ENCODE results near the gene MYO1D.

DNA sequence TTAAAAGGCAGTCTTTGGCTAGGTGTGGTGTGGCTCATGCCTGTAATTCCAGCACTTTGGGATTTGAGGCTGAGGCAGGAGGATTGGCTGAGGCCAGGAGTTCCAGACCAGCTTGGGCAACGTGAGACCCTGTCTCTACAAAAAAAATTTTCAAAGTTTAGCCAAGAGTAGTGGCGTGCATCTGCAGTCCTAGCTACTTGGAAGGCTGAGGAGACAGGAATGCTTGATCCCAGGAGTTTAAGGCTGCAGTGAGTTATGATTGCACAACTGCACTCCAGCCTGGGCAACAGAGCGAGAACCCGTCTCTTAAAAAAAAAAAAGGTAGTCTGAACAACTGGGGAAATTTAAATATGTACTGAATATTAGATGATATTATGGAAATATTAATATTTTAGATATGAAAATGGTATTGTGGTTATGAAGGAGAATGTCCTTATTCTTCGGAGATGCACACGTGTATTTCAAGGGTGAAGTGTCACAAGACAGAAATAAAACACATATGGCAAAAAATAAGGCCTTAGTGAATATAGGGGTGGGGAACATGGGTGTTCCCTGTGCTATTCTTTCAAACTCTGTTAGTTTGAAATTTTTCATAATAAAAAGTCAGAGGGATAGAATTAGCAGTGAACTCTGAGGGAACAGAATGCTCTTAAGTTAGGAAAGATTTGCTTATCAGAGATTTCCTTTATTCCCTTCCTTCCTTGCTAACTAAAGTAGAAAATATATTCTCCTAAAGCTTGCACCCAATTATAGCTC is 245.4 kb downstream of the MYO1D start:
- TF ChIP-seq, protein P1, sequence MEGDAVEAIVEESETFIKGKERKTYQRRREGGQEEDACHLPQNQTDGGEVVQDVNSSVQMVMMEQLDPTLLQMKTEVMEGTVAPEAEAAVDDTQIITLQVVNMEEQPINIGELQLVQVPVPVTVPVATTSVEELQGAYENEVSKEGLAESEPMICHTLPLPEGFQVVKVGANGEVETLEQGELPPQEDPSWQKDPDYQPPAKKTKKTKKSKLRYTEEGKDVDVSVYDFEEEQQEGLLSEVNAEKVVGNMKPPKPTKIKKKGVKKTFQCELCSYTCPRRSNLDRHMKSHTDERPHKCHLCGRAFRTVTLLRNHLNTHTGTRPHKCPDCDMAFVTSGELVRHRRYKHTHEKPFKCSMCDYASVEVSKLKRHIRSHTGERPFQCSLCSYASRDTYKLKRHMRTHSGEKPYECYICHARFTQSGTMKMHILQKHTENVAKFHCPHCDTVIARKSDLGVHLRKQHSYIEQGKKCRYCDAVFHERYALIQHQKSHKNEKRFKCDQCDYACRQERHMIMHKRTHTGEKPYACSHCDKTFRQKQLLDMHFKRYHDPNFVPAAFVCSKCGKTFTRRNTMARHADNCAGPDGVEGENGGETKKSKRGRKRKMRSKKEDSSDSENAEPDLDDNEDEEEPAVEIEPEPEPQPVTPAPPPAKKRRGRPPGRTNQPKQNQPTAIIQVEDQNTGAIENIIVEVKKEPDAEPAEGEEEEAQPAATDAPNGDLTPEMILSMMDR (conservative IDR thresholded peaks at IDR 0.05; ENCODE audit: low read depth, low read length) = no peak
- TF ChIP-seq EZH2 (IDR thresholded peaks at IDR 0.05; ENCODE audit: low read length, unreplicated experiment) = no peak
